K562 (cell line): Measurements from ENCODE around the gene RGR. TPM values are rescaled to one million over a fixed set of nuclear protein-coding genes. Genes with fewer than 3 reads are reported as not detected.

ENCODE experiments used
- BRF1 ChIP-seq: IDR thresholded peaks from 3 replicates; pipeline ENCODE4 v1.6.1; 2011; ENCODE audit warnings: borderline replicate concordance, mild to moderate bottlenecking; ENCODE audit not compliant: insufficient read length; ENCODE audit errors: extremely low read depth
- CUX1 ChIP-seq: fragments of 200-800 bp; sonication (Bioruptor generic); IDR thresholded peaks from 2 replicates; pipeline ENCODE4 v1.6.1; 2016; ENCODE audit warnings: missing genetic modification characterization, missing compliant biosample characterization
- FOXK2 ChIP-seq, 2 experiments: fragments of 450-650 bp; IDR thresholded peaks in 1 of 2; conservative IDR thresholded peaks in 1 of 2; 2 replicates each; pipeline ENCODE4 v1.6.1; 2016; ENCODE audit warnings: low read depth in 2 of 2, mild to moderate bottlenecking in 1 of 2
- HMG20A ChIP-seq: fragments of 450-650 bp; formaldehyde crosslinking; conservative IDR thresholded peaks from 2 replicates; pipeline ENCODE4 v1.4.0; 2020; ENCODE audit warnings: mild to moderate bottlenecking, mixed read lengths
- HNRNPH1 ChIP-seq: fragments of 200-400 bp; formaldehyde crosslinking; optimal IDR thresholded peaks from 2 replicates; pipeline ENCODE3; 2017; ENCODE audit warnings: low read depth, mild to moderate bottlenecking, low read length, moderate library complexity
- HNRNPUL1 ChIP-seq: fragments of 200-400 bp; formaldehyde crosslinking; IDR thresholded peaks from 2 replicates; pipeline ENCODE4 v1.6.1; 2017; ENCODE audit warnings: low read length
- KLF16 ChIP-seq: IDR thresholded peaks from 2 replicates; pipeline ENCODE4 v1.6.1; 2016; ENCODE audit warnings: antibody characterized with exemption
- LEF1 ChIP-seq: fragments of 450-650 bp; IDR thresholded peaks from 2 replicates; pipeline ENCODE4 v1.6.1; 2016; ENCODE audit warnings: mild to moderate bottlenecking
- MAZ ChIP-seq, 2 experiments: fragments of 450-650 bp in 1 of 2; sonication (generic) in 1 of 2; formaldehyde crosslinking; IDR thresholded peaks in 1 of 2; conservative IDR thresholded peaks in 1 of 2; 2 replicates each; pipeline versions ENCODE4 v1.4.0 to v1.5.0; 2020; ENCODE audit warnings: mild to moderate bottlenecking in 1 of 2, missing genetic modification reagents in 1 of 2
- MLX ChIP-seq, 2 experiments: fragments of 450-650 bp in 1 of 2; sonication (generic) in 1 of 2; formaldehyde crosslinking; conservative IDR thresholded peaks; 2 replicates each; pipeline versions ENCODE4 v1.4.0 to v1.8.1; 2020 to 2022; ENCODE audit warnings: mild to moderate bottlenecking in 1 of 2, missing genetic modification reagents in 1 of 2
- RBM22 ChIP-seq: fragments of 200-400 bp; formaldehyde crosslinking; IDR thresholded peaks from 2 replicates; pipeline ENCODE4 v1.6.1; 2018; ENCODE audit warnings: low read length, low read depth; ENCODE audit not compliant: poor library complexity, severe bottlenecking
- RCOR1 ChIP-seq, 2 experiments: IDR thresholded peaks; 2 replicates each; pipeline ENCODE4 v1.6.1; 2012; ENCODE audit warnings: low read depth in 2 of 2, low read length in 2 of 2, borderline replicate concordance in 1 of 2, improper control_type of control experiment in 1 of 2
- SMARCC2 ChIP-seq: fragments of 450-650 bp; IDR thresholded peaks from 2 replicates; pipeline ENCODE4 v1.6.1; 2017; ENCODE audit warnings: antibody characterized with exemption, moderate library complexity, mild to moderate bottlenecking, low read depth
- ZFP36 ChIP-seq: fragments of 150-350 bp; IDR thresholded peaks from 2 replicates; pipeline ENCODE4 v1.6.1; 2018; ENCODE audit warnings: low read length, low read depth; ENCODE audit not compliant: partially characterized antibody
- ZMIZ1 ChIP-seq, 2 experiments: fragments of 150-350 bp in 1 of 2; IDR thresholded peaks; 2 replicates each; pipeline ENCODE4 v1.6.1; 2012 to 2016; ENCODE audit warnings: low read depth in 2 of 2, low read length in 2 of 2, mild to moderate bottlenecking in 1 of 2, moderate library complexity in 1 of 2
- ZNF740 ChIP-seq, 3 experiments: fragments of 200-800 bp in 1 of 3; sonication (Bioruptor generic) in 1 of 3; sonication (generic) in 1 of 3; formaldehyde crosslinking in 1 of 3; IDR thresholded peaks; 2 replicates each; pipeline versions ENCODE4 v1.6.1 to v1.8.0; 2016 to 2022; ENCODE audit warnings: mild to moderate bottlenecking in 2 of 3, missing compliant biosample characterization in 2 of 3, missing genetic modification characterization in 2 of 3, missing genetic modification reagents in 1 of 3
- polyA plus RNA-seq, 8 experiments: library from polyadenylated mRNA; depleted of rRNA in 4 of 8; stranded (reverse) in 5 of 8; unstranded in 3 of 8; fragments of >200 nt; fragmentation: Nextera tagmentation in 2 of 8; fragmentation: Illumina TruSeq in 1 of 8; extraction: Ambion mirVana in 2 of 8; extraction: Trizol in 1 of 8; gene quantifications; 2 replicates each; pipeline versions ENCODE4 v1.2.1 to v1.2.3, GENCODE V29; 2011 to 2014; ENCODE audit warnings: inconsistent platforms in 1 of 8, missing spikeins in 1 of 8
- total RNA-seq, 7 experiments: library from RNA; depleted of rRNA in 6 of 7; stranded (reverse); fragments of >200 nt in 6 of 7; fragmentation: Illumina TruSeq in 2 of 7; extraction: Trizol in 2 of 7; gene quantifications; 2 replicates each; pipeline versions ENCODE4 v1.2.1 to v1.2.3, GENCODE V29; 2011 to 2021; ENCODE audit warnings: low replicate concordance in 1 of 7

Gene RGR
- total and polyA plus RNA-seq, 9 of the 15 experiments (the other 6 are each of a cell fraction or from before 2014, with no cell fraction given), result not detected

- peak in 1 of 2 experiments; percentile 97; a peak in 2 of 4 replicates for TF ChIP-seq ZMIZ1 (IDR thresholded peaks at IDR 0.05; ENCODE audit: low read depth in 2 of 2, low read length in 2 of 2)
- peak; percentile 86 to 89; a peak in 3 of 4 replicates for TF ChIP-seq MAZ (CRISPR knock-in tag; conservative IDR thresholded peaks at IDR 0.05 in 1 of 2, IDR thresholded peaks at IDR 0.05 in 1 of 2)
- TF ChIP-seq HNRNPH1, result no peak
- TF ChIP-seq MLX (CRISPR knock-in tag; conservative IDR thresholded peaks at IDR 0.05), result no peak
- TF ChIP-seq KLF16, result peak; percentile 99
- TF ChIP-seq ZNF740 (CRISPR knock-in tag; IDR thresholded peaks at IDR 0.05), result 0 out of 2 replicates have a peak, but pooled peaks have one; percentile 16
- TF ChIP-seq ZNF740 (tag; IDR thresholded peaks at IDR 0.05), result no peak
- peak; percentile 86; the same call in 1 of the 2 replicates for TF ChIP-seq CUX1 (CRISPR knock-in tag)
- TF ChIP-seq LEF1, result peak; percentile 93
- peak; percentile 38 for TF ChIP-seq ZFP36
- TF ChIP-seq SMARCC2, result peak; percentile 99
- peak; percentile 95 to 100 for TF ChIP-seq RCOR1 (IDR thresholded peaks at IDR 0.05; ENCODE audit: borderline replicate concordance in 1 of 2, low read depth in 2 of 2, low read length in 2 of 2)
- TF ChIP-seq FOXK2 (conservative IDR thresholded peaks at IDR 0.05 in 1 of 2, IDR thresholded peaks at IDR 0.05 in 1 of 2; ENCODE audit: low read depth in 2 of 2), result peak; percentile 72 to 79; a peak in 3 of 4 replicates
- TF ChIP-seq BRF1, result no peak
- no peak for TF ChIP-seq HMG20A
- no peak for TF ChIP-seq HNRNPUL1
- TF ChIP-seq RBM22, result no peak
Observed at GRCh38 chr10:84293574-84294016, 48.7 kb downstream of the RGR start (continued).
